Thymus (tissue), 11 donors: Measurements from ENCODE around the gene KCNJ18. TPM values are rescaled to one million over a fixed set of nuclear protein-coding genes. Genes with fewer than 3 reads are reported as not detected.
"Not testable (repeated sequence)": the region's sequence is repeated elsewhere in the genome, so short reads cannot be mapped to it uniquely, and the experiment has no call there.

Source experiments
- DNase-seq, 9 donors: peaks; one replicate each; pipeline ENCODE4 v3.0.0-alpha.2; 2013; ENCODE audit warnings: low spot score in 9 of 9, low read depth in 6 of 9, missing footprints in 1 of 9
- H3K27ac ChIP-seq, 2 donors: one replicate each; pipeline ENCODE4 v1.5.1; 2013; ENCODE audit warnings: control low read depth in 1 of 2, low read depth in 1 of 2, low read length in 1 of 2, mild to moderate bottlenecking in 1 of 2, moderate library complexity in 1 of 2
- H3K27me3 ChIP-seq, 2 donors: one replicate each; pipeline ENCODE4 v1.5.1; 2013; ENCODE audit warnings: low read length in 1 of 2; ENCODE audit not compliant: control insufficient read depth in 2 of 2, insufficient read depth in 1 of 2
- H3K36me3 ChIP-seq, 2 donors: one replicate each; pipeline ENCODE4 v1.5.1; 2013; ENCODE audit warnings: low read length in 1 of 2, mild to moderate bottlenecking in 1 of 2, moderate library complexity in 1 of 2; ENCODE audit not compliant: control insufficient read depth in 2 of 2, insufficient read depth in 2 of 2
- H3K4me1 ChIP-seq, 2 donors: one replicate each; pipeline ENCODE4 v1.5.1; 2013; ENCODE audit warnings: low read length in 2 of 2; ENCODE audit not compliant: control insufficient read depth in 2 of 2, insufficient read depth in 2 of 2
- H3K4me3 ChIP-seq, 2 donors: one replicate each; pipeline ENCODE4 v1.5.1; 2013; ENCODE audit warnings: low read length in 2 of 2, control low read depth in 1 of 2, mild to moderate bottlenecking in 1 of 2
- H3K9me3 ChIP-seq, 2 donors: one replicate each; pipeline ENCODE4 v1.5.1; 2013; ENCODE audit warnings: low read length in 1 of 2, mild to moderate bottlenecking in 1 of 2; ENCODE audit not compliant: control insufficient read depth in 2 of 2, insufficient read depth in 1 of 2
- WGBS: extraction: QIAGEN DNeasy Blood & Tissue Kit; methylation state at CpG from one replicate; pipeline ENCODE4 v1.1.7; 2013; 5-methylcytosine and 5-hydroxymethylcytosine counted together
- polyA plus RNA-seq: library from polyadenylated mRNA; stranded (reverse); fragments of 200-250 nt; gene quantifications from one replicate; pipeline ENCODE4 v1.2.3, GENCODE V29; 2013
- total RNA-seq: library from RNA; stranded (reverse); fragments of 120-200 nt; gene quantifications from one replicate; pipeline ENCODE4 v1.2.4, GENCODE V29; 2013
- donor health status: healthy.

KCNJ18 gene
- total and polyA plus RNA-seq, 2 donors: 0.21 TPM; not detected in 1

- not testable (repeated sequence) for DNase-seq, H3K27me3 ChIP-seq, H3K4me1 ChIP-seq, H3K27ac ChIP-seq, H3K36me3 ChIP-seq, H3K4me3 ChIP-seq
- 58% methylated on average over 8 of the region's 8 CpGs for WGBS
- peaks cover 12 to 40% of the 10 kb centered on the region in 2 donors for H3K9me3 ChIP-seq
Observed at GRCh38 chr17:21670361-21671155, 21.8 kb upstream of the KCNJ18 start.

- 77% methylated on average over 2 of the region's 2 CpGs for WGBS
- H3K4me1 ChIP-seq, H3K27me3 ChIP-seq, DNase-seq, H3K27ac ChIP-seq, H3K36me3 ChIP-seq, H3K4me3 ChIP-seq: not testable (repeated sequence)
- peaks cover 8 to 44% of the 10 kb centered on the region in 2 donors for H3K9me3 ChIP-seq
Observed at GRCh38 chr17:21671437-21671836, 20.9 kb upstream of the KCNJ18 start.

- H3K36me3 ChIP-seq, H3K4me3 ChIP-seq, H3K4me1 ChIP-seq, H3K27ac ChIP-seq, DNase-seq, H3K27me3 ChIP-seq: not testable (repeated sequence)
- H3K9me3 ChIP-seq: peaks cover 8 to 48% of the 10 kb centered on the region in 2 donors
- 81% methylated on average over 4 of the region's 4 CpGs for WGBS
Observed at GRCh38 chr17:21671871-21672270, 20.5 kb upstream of the KCNJ18 start.

GRCh38 chr17:21673451-21674241, 18.7 kb upstream of the KCNJ18 start:
- not testable (repeated sequence) for H3K4me1 ChIP-seq, H3K27ac ChIP-seq, H3K27me3 ChIP-seq, DNase-seq, H3K36me3 ChIP-seq, H3K4me3 ChIP-seq
- peaks cover 10 to 56% of the 10 kb centered on the region in 2 donors for H3K9me3 ChIP-seq
- 92% methylated on average over 31 of the region's 31 CpGs for WGBS

- 86% methylated on average over 43 of the region's 43 CpGs for WGBS
- no peak for DNase-seq
- H3K4me3 ChIP-seq: no peak overlapping the region
Observed at GRCh38 chr17:21674242-21674731, 18.0 kb upstream of the KCNJ18 start.

GRCh38 chr17:21674891-21675738, 17.2 kb upstream of the KCNJ18 start:
- 87% methylated on average over 17 of the region's 17 CpGs for WGBS
- not testable (repeated sequence) for H3K36me3 ChIP-seq, DNase-seq, H3K4me3 ChIP-seq, H3K27me3 ChIP-seq, H3K27ac ChIP-seq, H3K4me1 ChIP-seq
- peaks cover 10 to 55% of the 10 kb centered on the region in 2 donors for H3K9me3 ChIP-seq

More at GRCh38 chr17:21674242-21674731, 18.0 kb upstream of the KCNJ18 start:
- no peaks in the 10 kb centered on the region for H3K4me1 ChIP-seq
- peaks cover 10 to 56% of the 10 kb centered on the region in 2 donors for H3K9me3 ChIP-seq
- H3K27ac ChIP-seq: no peak overlapping the region
- H3K36me3 ChIP-seq: no peaks in the 10 kb centered on the region
- no peaks in the 10 kb centered on the region for H3K27me3 ChIP-seq

GRCh38 chr17:21675739-21676130, 16.6 kb upstream of the KCNJ18 start:
- not testable (repeated sequence) for H3K4me1 ChIP-seq, H3K27ac ChIP-seq, H3K36me3 ChIP-seq, H3K27me3 ChIP-seq, DNase-seq, H3K4me3 ChIP-seq
- peaks cover 10 to 56% of the 10 kb centered on the region in 2 donors for H3K9me3 ChIP-seq
- 94% methylated on average over 3 of the region's 3 CpGs for WGBS

GRCh38 chr17:21676281-21677111, 15.8 kb upstream of the KCNJ18 start:
- no peak for DNase-seq
- peaks cover 11 to 51% of the 10 kb centered on the region in 2 donors for H3K9me3 ChIP-seq
- WGBS: 85% methylated on average over 30 of the region's 30 CpGs
- H3K27me3 ChIP-seq: no peaks in the 10 kb centered on the region
- H3K4me3 ChIP-seq: no peak overlapping the region
- no peaks in the 10 kb centered on the region for H3K36me3 ChIP-seq
- no peaks in the 10 kb centered on the region for H3K4me1 ChIP-seq
- H3K27ac ChIP-seq: no peak overlapping the region
